Lower lobe of right lung (tissue), 2 donors: ENCODE data around the gene COLQ. TPM values are rescaled to one million over a fixed set of nuclear protein-coding genes. Genes with fewer than 3 reads are reported as not detected.

ENCODE experiments used
- ATAC-seq, 2 donors: fragments of 200-7000 bp; cut with Tn5 transposase; one replicate each; pipeline ENCODE4 v1.9.1; 2020 to 2022; ENCODE audit warnings: mild to moderate bottlenecking in 2 of 2, moderate library complexity in 2 of 2
- DNase-seq: peaks from one replicate; pipeline ENCODE4 v3.0.0-alpha.2; 2020
- H3K27ac ChIP-seq: fragments of 200-600 bp; one replicate; pipeline ENCODE4 v1.8.0; 2022
- H3K27me3 ChIP-seq: fragments of 200-600 bp; one replicate; pipeline ENCODE4 v1.8.0; 2022; ENCODE audit warnings: low read depth
- H3K36me3 ChIP-seq: fragments of 200-600 bp; one replicate; pipeline ENCODE4 v1.8.0; 2022; ENCODE audit warnings: mild to moderate bottlenecking
- H3K4me1 ChIP-seq: fragments of 200-600 bp; one replicate; pipeline ENCODE4 v1.8.0; 2022
- H3K4me3 ChIP-seq: fragments of 200-600 bp; one replicate; pipeline ENCODE4 v1.8.0; 2022; ENCODE audit warnings: mild to moderate bottlenecking
- H3K9me3 ChIP-seq: fragments of 200-600 bp; one replicate; pipeline ENCODE4 v1.8.0; 2022
- CTCF ChIP-seq: fragments of 200-600 bp; IDR thresholded peaks from one replicate; pipeline ENCODE4 v1.8.0; 2022; ENCODE audit warnings: antibody characterized with exemption, mild to moderate bottlenecking
- intact Hi-C: fragments of 100-400 bp; cut with DNase I; formaldehyde crosslinking; loops from one replicate; pipeline ENCODE4 v1.11.0; 2022
- total RNA-seq: library from RNA; stranded (reverse); fragmentation: NEBNext Ultra II Directional; extraction: Animal tissue kit (Norgen Biotek cat#: 25700); gene quantifications from one replicate; pipeline ENCODE4 v1.2.1, GENCODE V29; 2021
- donor health status: DM: no; HTN: yes; CAD: no; lungs with severe emphysema.

COLQ gene
- total RNA-seq, 1 donor from 2014 or later = 2.0 TPM

DNA sequence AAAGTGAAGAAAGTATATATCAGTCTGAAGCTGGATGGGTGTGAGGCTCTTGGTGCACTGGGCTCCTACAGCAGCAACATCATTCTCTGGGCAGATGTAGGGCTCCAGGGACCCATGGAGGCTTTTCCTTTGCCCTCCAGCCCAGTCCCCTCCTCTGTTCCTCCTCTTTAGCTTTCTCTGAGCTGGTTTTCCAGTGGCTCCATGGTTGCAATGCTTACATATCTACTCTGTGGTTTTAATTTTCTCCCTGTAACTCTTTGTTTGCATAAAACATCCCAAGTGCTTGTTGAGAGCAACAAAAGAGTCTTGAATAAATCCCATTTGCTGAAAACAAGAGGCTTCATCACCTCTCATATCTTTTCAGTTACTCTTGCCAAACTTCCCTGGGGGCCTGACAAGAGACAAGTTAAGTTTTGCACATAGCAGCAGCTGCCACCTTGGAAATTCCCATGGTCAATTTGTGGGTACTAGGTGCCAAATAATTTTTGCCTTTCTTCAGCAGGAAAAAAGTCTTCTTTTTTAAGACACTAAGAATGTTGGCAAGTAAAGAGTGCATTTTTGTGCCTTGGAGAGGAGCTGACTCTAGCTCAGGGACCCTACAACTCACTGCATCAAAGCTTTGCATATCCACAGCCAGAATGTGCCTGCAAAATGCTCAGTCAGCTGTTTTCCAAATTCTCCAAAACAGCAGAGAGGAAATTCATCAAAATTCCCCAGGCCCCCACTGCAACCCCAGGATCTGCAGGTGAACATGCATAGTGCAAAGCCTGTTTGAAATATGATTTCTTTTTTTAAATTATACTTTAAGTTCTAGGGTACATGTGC lies 41.9 kb downstream of the COLQ start:
- ATAC-seq = peak in 1 of 2 donors; percentile 43
- intact Hi-C loops = no loop called here

DNA sequence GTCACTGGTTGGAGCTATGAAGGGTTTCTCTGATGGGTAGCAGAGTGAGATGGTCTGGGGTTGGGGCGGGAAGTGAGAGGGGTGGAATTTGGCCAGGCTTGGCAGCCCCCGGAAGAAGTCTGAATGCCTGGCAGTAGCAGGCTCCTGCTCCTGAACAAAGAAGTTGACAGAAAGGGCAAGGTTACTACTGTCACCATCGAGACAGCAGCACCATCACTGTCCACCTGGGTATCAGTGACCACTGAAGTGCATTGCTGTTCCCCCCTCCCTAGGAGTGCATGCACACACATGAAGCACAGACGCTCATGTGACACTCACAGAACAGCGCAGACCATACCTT lies 42.9 kb downstream of the COLQ start:
- intact Hi-C loops = no loop called here
- ATAC-seq (no peak), DNase-seq (no peak)
- Histone ChIP-seq H3K27me3 (no peaks in the 10 kb centered on the region), H3K9me3 (no peaks in the 10 kb centered on the region), H3K4me1 (no peaks in the 10 kb centered on the region), H3K27ac (no peak overlapping the region), H3K4me3 (no peak overlapping the region), H3K36me3 (no peaks in the 10 kb centered on the region)
- no peak for TF ChIP-seq CTCF

More for the DNA sequence above, 41.9 kb downstream of the COLQ start:
- no peak for DNase-seq
- Histone ChIP-seq H3K36me3 (no peaks in the 10 kb centered on the region), H3K27me3 (no peaks in the 10 kb centered on the region), H3K27ac (no peak overlapping the region), H3K9me3 (no peaks in the 10 kb centered on the region), H3K4me1 (no peaks in the 10 kb centered on the region), H3K4me3 (no peak overlapping the region)
- no peak for TF ChIP-seq CTCF

DNA sequence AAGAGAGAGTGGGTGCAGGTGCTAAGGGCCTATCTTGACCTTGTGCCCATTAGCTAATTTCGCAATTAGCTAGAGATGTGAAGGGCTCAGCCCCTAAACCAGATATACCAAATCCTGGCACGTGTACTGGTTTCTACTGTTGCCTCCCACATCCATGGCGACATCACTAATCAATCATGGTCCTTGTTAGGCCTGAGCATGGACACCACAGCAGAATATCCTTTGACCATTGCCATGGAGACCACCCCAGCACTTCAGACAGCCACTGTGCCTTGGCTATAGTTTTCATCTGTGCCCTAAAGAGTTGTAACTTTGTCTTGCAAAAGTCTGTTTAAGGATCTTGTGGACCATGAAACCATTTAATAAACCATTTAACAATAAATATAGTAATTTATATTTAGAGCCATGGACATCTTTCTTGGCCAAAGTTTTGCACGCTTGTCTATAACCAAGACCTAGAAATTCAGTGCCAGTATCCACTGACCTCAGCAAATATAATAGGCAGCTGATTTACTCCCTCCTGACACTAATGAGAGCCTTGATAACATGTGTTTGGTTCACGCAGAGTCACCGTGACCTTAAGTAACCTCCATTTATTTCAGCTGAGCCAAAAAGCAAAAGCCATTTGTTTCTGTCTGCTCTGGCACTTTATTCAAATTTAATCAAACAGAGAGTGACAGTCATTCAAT lies 43.4 kb downstream of the COLQ start:
- intact Hi-C loops = no loop called here
- DNase-seq (no peak), ATAC-seq (no peak)

GRCh38 chr3:15476378-15476777 lies 45.1 kb downstream of the COLQ start:
- DNase-seq (no peak), ATAC-seq (no peak)
- TF ChIP-seq CTCF = no peak
- no peaks in the 10 kb centered on the region for H3K27me3 ChIP-seq
- no peaks in the 10 kb centered on the region for H3K9me3 ChIP-seq
- H3K36me3 ChIP-seq = no peaks in the 10 kb centered on the region
- no peaks in the 10 kb centered on the region for H3K4me1 ChIP-seq
- no peak overlapping the region for H3K27ac ChIP-seq
- H3K4me3 ChIP-seq = no peak overlapping the region
- intact Hi-C loops = no loop called here

More for the DNA sequence above, 43.4 kb downstream of the COLQ start:
- H3K36me3 ChIP-seq = no peaks in the 10 kb centered on the region
- no peak overlapping the region for H3K27ac ChIP-seq
- TF ChIP-seq CTCF = no peak
- H3K4me1 ChIP-seq = no peaks in the 10 kb centered on the region
- no peak overlapping the region for H3K4me3 ChIP-seq
- H3K27me3 ChIP-seq = no peaks in the 10 kb centered on the region
- H3K9me3 ChIP-seq = no peaks in the 10 kb centered on the region

DNA sequence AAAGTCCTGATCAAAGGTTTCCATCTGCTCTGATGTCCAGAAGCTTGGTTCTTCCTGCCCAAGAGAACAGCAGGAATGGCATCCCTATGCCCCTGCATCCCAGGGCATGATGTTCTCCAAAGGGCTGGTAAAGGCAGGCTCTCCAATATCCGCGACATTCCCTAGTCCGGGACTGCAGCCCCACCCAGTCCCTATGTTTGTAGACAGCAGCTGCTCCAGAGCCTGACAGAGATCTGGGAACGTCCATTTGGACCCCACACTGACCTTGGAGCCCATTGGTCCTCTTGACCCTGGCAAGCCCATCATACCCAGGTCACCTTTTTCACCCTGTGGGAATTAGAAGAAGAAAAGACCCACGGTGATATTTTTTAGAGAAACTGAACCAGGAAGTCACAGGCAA lies 46.3 kb downstream of the COLQ start:
- no peaks in the 10 kb centered on the region for H3K4me1 ChIP-seq
- no peak for DNase-seq
- intact Hi-C loops = no loop called here
- H3K27ac ChIP-seq = no peak overlapping the region
- H3K36me3 ChIP-seq = no peaks in the 10 kb centered on the region
- no peaks in the 10 kb centered on the region for H3K9me3 ChIP-seq
- H3K27me3 ChIP-seq = no peaks in the 10 kb centered on the region
- no peak for ATAC-seq
- no peak overlapping the region for H3K4me3 ChIP-seq
- no peak for TF ChIP-seq CTCF
